Measurements from ENCODE around the gene KIFBP.

DNA sequence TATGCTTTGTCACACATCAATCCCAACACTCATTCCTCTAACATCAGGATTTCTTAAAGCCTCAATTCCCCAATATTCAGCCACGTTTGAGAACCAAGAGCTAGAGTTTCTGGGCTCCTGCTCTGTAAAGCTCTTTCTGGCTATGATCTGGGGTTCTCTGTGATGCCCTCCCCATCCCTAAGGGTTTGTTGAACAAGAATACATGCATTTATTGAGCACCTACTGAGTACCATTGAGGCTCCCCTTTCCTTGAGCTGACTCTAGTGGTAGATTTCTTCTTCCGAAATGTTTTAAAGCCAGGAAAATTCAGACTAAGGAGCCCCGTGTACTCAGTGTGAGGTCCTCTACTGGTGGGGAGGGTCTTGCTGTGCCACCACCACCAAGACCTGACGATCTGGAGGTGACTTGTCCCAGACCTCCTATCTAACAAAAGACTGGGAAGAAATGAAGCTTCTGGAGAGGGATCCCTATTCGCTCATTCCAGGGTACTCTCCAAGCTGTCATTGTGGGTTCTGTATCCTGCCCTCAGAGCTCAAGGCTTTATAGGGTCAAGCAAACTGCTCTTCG, 76.2 kb downstream of the KIFBP start:
- TF ChIP-seq EZH2 (IDR thresholded peaks at IDR 0.05; ENCODE audit: low read length, missing control alignments), result no peak
- TF ChIP-seq, protein P1, sequence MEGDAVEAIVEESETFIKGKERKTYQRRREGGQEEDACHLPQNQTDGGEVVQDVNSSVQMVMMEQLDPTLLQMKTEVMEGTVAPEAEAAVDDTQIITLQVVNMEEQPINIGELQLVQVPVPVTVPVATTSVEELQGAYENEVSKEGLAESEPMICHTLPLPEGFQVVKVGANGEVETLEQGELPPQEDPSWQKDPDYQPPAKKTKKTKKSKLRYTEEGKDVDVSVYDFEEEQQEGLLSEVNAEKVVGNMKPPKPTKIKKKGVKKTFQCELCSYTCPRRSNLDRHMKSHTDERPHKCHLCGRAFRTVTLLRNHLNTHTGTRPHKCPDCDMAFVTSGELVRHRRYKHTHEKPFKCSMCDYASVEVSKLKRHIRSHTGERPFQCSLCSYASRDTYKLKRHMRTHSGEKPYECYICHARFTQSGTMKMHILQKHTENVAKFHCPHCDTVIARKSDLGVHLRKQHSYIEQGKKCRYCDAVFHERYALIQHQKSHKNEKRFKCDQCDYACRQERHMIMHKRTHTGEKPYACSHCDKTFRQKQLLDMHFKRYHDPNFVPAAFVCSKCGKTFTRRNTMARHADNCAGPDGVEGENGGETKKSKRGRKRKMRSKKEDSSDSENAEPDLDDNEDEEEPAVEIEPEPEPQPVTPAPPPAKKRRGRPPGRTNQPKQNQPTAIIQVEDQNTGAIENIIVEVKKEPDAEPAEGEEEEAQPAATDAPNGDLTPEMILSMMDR (conservative IDR thresholded peaks at IDR 0.05 in 1 of 2, IDR thresholded peaks at IDR 0.05 in 1 of 2; ENCODE audit: low read depth in 1 of 2, low read length in 2 of 2), result no peak
